NB4 (cell line): ENCODE measurements around the gene RACGAP1.

Experiments used
- TF ChIP-seq, protein P1 (sequence below): IDR thresholded peaks from one replicate; pipeline ENCODE4 v1.5.1; 2012; ENCODE audit warnings: low read depth, low read length
- TF ChIP-seq, protein P2 (sequence below): IDR thresholded peaks from 2 replicates; pipeline ENCODE4 v1.6.1; 2011; ENCODE audit warnings: low read depth, low read length

- TF ChIP-seq, protein P1, sequence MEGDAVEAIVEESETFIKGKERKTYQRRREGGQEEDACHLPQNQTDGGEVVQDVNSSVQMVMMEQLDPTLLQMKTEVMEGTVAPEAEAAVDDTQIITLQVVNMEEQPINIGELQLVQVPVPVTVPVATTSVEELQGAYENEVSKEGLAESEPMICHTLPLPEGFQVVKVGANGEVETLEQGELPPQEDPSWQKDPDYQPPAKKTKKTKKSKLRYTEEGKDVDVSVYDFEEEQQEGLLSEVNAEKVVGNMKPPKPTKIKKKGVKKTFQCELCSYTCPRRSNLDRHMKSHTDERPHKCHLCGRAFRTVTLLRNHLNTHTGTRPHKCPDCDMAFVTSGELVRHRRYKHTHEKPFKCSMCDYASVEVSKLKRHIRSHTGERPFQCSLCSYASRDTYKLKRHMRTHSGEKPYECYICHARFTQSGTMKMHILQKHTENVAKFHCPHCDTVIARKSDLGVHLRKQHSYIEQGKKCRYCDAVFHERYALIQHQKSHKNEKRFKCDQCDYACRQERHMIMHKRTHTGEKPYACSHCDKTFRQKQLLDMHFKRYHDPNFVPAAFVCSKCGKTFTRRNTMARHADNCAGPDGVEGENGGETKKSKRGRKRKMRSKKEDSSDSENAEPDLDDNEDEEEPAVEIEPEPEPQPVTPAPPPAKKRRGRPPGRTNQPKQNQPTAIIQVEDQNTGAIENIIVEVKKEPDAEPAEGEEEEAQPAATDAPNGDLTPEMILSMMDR, result no peak
- TF ChIP-seq, protein P2, sequence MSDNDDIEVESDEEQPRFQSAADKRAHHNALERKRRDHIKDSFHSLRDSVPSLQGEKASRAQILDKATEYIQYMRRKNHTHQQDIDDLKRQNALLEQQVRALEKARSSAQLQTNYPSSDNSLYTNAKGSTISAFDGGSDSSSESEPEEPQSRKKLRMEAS, result no peak
Observed at GRCh38 chr12:50005175-50005574, 20.1 kb downstream of the RACGAP1 start.
